RWPE2 (cell line): ENCODE measurements around the gene ZNF81.
"Not testable (repeated sequence)": the region's sequence is repeated elsewhere in the genome, so short reads cannot be mapped to it uniquely, and the experiment has no call there.

Experiments used
- ATAC-seq: fragments of 200-7000 bp; cut with Tn5 transposase; 3 replicates; pipeline ENCODE4 v1.9.1; 2021; ENCODE audit warnings: low read depth
- DNase-seq: peaks from one replicate; pipeline ENCODE4 v3.0.0-alpha.2; 2020; ENCODE audit warnings: low spot score
- H3K27ac ChIP-seq: fragments of 450-650 bp; 2 replicates; pipeline ENCODE4 v1.5.1; 2017; ENCODE audit warnings: mild to moderate bottlenecking; ENCODE audit not compliant: poor library complexity, severe bottlenecking
- H3K27me3 ChIP-seq: fragments of 250-450 bp; sonication (Bioruptor Pico); 2 replicates; pipeline ENCODE4 v1.5.1; 2021; ENCODE audit warnings: mild to moderate bottlenecking, moderate library complexity; ENCODE audit not compliant: insufficient read depth, poor library complexity, severe bottlenecking
- H3K36me3 ChIP-seq: fragments of 250-450 bp; sonication (Bioruptor Pico); 2 replicates; pipeline ENCODE4 v1.5.1; 2020; ENCODE audit warnings: low read depth, mild to moderate bottlenecking, moderate library complexity
- H3K4me1 ChIP-seq: fragments of 250-450 bp; sonication (Bioruptor Pico); 2 replicates; pipeline ENCODE4 v1.5.1; 2021; ENCODE audit warnings: mild to moderate bottlenecking, moderate library complexity; ENCODE audit not compliant: insufficient read depth, poor library complexity, severe bottlenecking
- H3K4me3 ChIP-seq: fragments of 250-450 bp; sonication (Bioruptor Pico); 2 replicates; pipeline ENCODE4 v1.5.1; 2021; ENCODE audit warnings: mild to moderate bottlenecking, moderate library complexity; ENCODE audit not compliant: severe bottlenecking
- H3K9me3 ChIP-seq: fragments of 250-450 bp; sonication (Bioruptor Pico); 2 replicates; pipeline ENCODE4 v1.5.1; 2021; ENCODE audit warnings: mild to moderate bottlenecking, moderate library complexity; ENCODE audit not compliant: severe bottlenecking
- CTCF ChIP-seq: fragments of 450-650 bp; IDR thresholded peaks from one replicate; pipeline ENCODE4 v1.5.1; 2017; ENCODE audit warnings: mild to moderate bottlenecking, moderate library complexity; ENCODE audit not compliant: poor library complexity, severe bottlenecking

The ZNF81 gene

GRCh38 chrX:47836164-47837072 lies at the start of gene ZNF81:
Gene ZNF81 (plus strand): TSS chrX:47836902. CDS start chrX:47846268, 9,366 bp downstream.
- DNase-seq (peak; percentile 90), ATAC-seq (peak; percentile 96)
- Histone ChIP-seq H3K27me3 (no peaks in the 10 kb centered on the region), H3K4me3 (peak within 1 kb of the TSS; percentile 43), H3K36me3 (no peaks in the 10 kb centered on the region), H3K9me3 (no peaks in the 10 kb centered on the region), H3K4me1 (no peaks in the 10 kb centered on the region), H3K27ac (peak within 1 kb of the TSS; percentile 11)
- TF ChIP-seq CTCF = no peak

- Histone ChIP-seq H3K27me3 (no peaks in the 10 kb centered on the region), H3K9me3 (no peaks in the 10 kb centered on the region), H3K4me3 (no peak overlapping the region), H3K4me1 (peaks cover 3% of the 10 kb centered on the region), H3K27ac (no peak overlapping the region), H3K36me3 (no peaks in the 10 kb centered on the region)
- no peak for TF ChIP-seq CTCF
- no peak for DNase-seq
- ATAC-seq = peak; percentile 90
These were observed 40.2 kb upstream of the ZNF81 start for GRCh38 chrX:47796433-47796906.

- no peak overlapping the region for H3K27ac ChIP-seq
- no peak overlapping the region for H3K4me3 ChIP-seq
- H3K36me3 ChIP-seq = no peaks in the 10 kb centered on the region
- no peaks in the 10 kb centered on the region for H3K27me3 ChIP-seq
- no peak for ATAC-seq
- no peak for DNase-seq
- H3K4me1 ChIP-seq = peaks cover 3% of the 10 kb centered on the region
- H3K9me3 ChIP-seq = no peaks in the 10 kb centered on the region
- TF ChIP-seq CTCF = no peak
These were observed 39.6 kb upstream of the ZNF81 start for GRCh38 chrX:47797084-47797483.

GRCh38 chrX:47798861-47799260 lies 37.8 kb upstream of the ZNF81 start:
- H3K9me3 ChIP-seq = no peaks in the 10 kb centered on the region
- H3K36me3 ChIP-seq = no peaks in the 10 kb centered on the region
- DNase-seq (no peak), ATAC-seq (no peak)
- peaks cover 3% of the 10 kb centered on the region for H3K4me1 ChIP-seq
- no peak for TF ChIP-seq CTCF
- H3K27me3 ChIP-seq = no peaks in the 10 kb centered on the region
- H3K27ac ChIP-seq = no peak overlapping the region
- no peak overlapping the region for H3K4me3 ChIP-seq

GRCh38 chrX:47802589-47802988 lies 34.1 kb upstream of the ZNF81 start:
- no peaks in the 10 kb centered on the region for H3K36me3 ChIP-seq
- TF ChIP-seq CTCF = no peak
- H3K4me1 ChIP-seq = no peaks in the 10 kb centered on the region
- ATAC-seq (peak; percentile 57; the same call in 2 of the 3 replicates), DNase-seq (no peak)
- peak overlapping the region; percentile 29 for H3K4me3 ChIP-seq
- H3K9me3 ChIP-seq = no peaks in the 10 kb centered on the region
- no peaks in the 10 kb centered on the region for H3K27me3 ChIP-seq
- H3K27ac ChIP-seq = no peak overlapping the region

- H3K4me3 ChIP-seq = peak overlapping the region; percentile 29
- ATAC-seq = peak; percentile 71; the same call in 2 of the 3 replicates
- not testable (repeated sequence) for DNase-seq, H3K27ac ChIP-seq, H3K4me1 ChIP-seq, H3K9me3 ChIP-seq, H3K27me3 ChIP-seq, H3K36me3 ChIP-seq
These were observed 33.6 kb upstream of the ZNF81 start for GRCh38 chrX:47803103-47803502.
